ENCODE results near the gene RCAN3. TPM values are rescaled to one million over a fixed set of nuclear protein-coding genes. Genes with fewer than 3 reads are reported as not detected.

Gene RCAN3
- polyA plus RNA-seq, 5 donors = 7.6 to 10.5 (median 8.5) TPM

GRCh38 chr1:24575905-24576587 lies 73.4 kb downstream of the RCAN3 start:
- DNase-seq = no peak

- DNase-seq = no peak
Observed at GRCh38 chr1:24578846-24579245, 76.2 kb downstream of the RCAN3 start.

GRCh38 chr1:24580756-24581155 lies 78.1 kb downstream of the RCAN3 start:
- no peak for DNase-seq

GRCh38 chr1:24584171-24584647 lies 81.6 kb downstream of the RCAN3 start:
- DNase-seq = no peak

GRCh38 chr1:24586119-24586518 lies 83.5 kb downstream of the RCAN3 start:
- no peak for DNase-seq

DNA sequence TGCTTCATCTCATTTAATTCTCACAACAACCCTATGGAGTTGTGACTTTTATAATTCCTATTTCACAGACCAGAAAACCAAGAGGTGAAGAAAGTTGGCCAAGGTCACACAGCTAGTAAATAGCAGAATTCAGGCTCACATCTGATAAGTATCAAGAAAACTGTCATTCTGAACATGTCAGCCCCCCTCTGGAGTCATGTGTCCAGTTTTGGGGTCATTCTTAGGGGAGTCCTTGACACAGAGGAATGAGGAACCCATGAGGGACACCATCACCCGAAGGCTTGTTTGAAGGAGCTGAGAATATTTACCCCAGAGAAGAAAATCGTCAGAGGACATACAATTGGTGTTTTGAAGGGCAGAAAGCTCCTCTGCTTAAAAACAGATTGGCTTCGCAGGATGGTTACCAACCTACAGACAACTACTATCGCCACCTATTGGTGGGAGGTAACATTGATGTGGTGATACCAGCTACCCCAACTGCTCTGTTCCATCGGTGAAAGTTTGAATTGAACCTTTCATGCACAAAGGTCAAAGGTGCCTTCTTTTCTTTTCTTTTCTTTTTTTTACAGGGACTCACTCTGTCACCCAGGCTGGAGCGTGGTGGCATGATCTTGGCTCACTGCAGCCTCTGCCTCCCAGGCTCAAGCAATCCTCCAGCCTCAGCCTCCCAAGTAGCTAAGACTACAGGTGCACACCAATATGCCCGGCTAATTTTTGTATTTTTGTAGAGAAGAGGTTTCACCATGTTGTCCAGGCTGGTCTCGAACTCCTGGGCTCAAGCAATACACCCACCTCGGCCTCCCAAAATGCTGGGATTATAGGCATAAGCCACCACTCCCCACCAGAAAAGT lies 84.6 kb downstream of the RCAN3 start:
- DNase-seq = no peak

- no peak for DNase-seq
Observed at GRCh38 chr1:24588573-24588972, 85.9 kb downstream of the RCAN3 start.

- no peak for DNase-seq
Observed at GRCh38 chr1:24589200-24589599, 86.6 kb downstream of the RCAN3 start.

Other genes with a start within 250 kb of the RCAN3 start
- gene GRHL3, start 183.5 kb upstream of the RCAN3 start, polyA plus RNA-seq (ENCODE audit: insufficient read depth in 1 of 5, insufficient read length in 5 of 5, low replicate concordance in 1 of 5) = under 1 TPM; 0.09 to 0.45 (median 0.19) TPM
- 10 to 100 TPM in 1 of 5 donors, 1 to 10 TPM in 4; 7.4 to 11.0 (median 8.9) TPM for gene STPG1, start 89.1 kb upstream of the RCAN3 start, polyA plus RNA-seq (ENCODE audit: insufficient read depth in 1 of 5, insufficient read length in 5 of 5, low replicate concordance in 1 of 5)
- 10 to 100 TPM; 11.8 to 14.3 (median 13.0) TPM for gene NIPAL3, start 87.0 kb upstream of the RCAN3 start, polyA plus RNA-seq (ENCODE audit: insufficient read depth in 1 of 5, insufficient read length in 5 of 5, low replicate concordance in 1 of 5)
- gene NCMAP, start 53.3 kb downstream of the RCAN3 start, polyA plus RNA-seq (ENCODE audit: insufficient read depth in 1 of 5, insufficient read length in 5 of 5, low replicate concordance in 1 of 5) = 1 to 10 TPM; 3.2 to 5.5 (median 4.5) TPM
- gene SRRM1, start 140.5 kb downstream of the RCAN3 start, polyA plus RNA-seq (ENCODE audit: insufficient read depth in 1 of 5, insufficient read length in 5 of 5, low replicate concordance in 1 of 5) = 100 to 1,000 TPM; 140 to 205 (median 183) TPM
- gene CLIC4, start 242.6 kb downstream of the RCAN3 start, polyA plus RNA-seq (ENCODE audit: insufficient read depth in 1 of 5, insufficient read length in 5 of 5, low replicate concordance in 1 of 5) = 100 to 1,000 TPM; 196 to 288 (median 236) TPM